HCT116 (cell line): Measurements from ENCODE around the gene RAB19. TPM values are rescaled to one million over a fixed set of nuclear protein-coding genes. Genes with fewer than 3 reads are reported as not detected.

Experiments used
- ATAC-seq: fragments of 200-7000 bp; cut with Tn5 transposase; 2 replicates; pipeline ENCODE4 v1.9.1; 2020; ENCODE audit warnings: mild to moderate bottlenecking, moderate library complexity
- BruUV-seq: library from RNA; stranded (reverse); fragments of 400-500 nt; replicated peaks from 2 replicates; lab custom pipeline; 2021; lab: Mats Ljungman, UMichigan
- CTCF ChIA-PET: fragments of 300-600 bp; sonication (Branson Sonifier 250); formaldehyde crosslinking; loops from one replicate; lab custom pipeline; 2021; ENCODE audit warnings: antibody characterized with exemption; lab: Charles Lee
- POLR2A ChIA-PET: fragments of 300-600, 350-600 bp; sonication (Branson Sonifier 250); formaldehyde crosslinking; loops from one replicate; lab custom pipeline; 2021; ENCODE audit warnings: antibody characterized with exemption; lab: Charles Lee
- RAD21 ChIA-PET, 2 experiments: fragments of 300-600 bp; sonication (Branson Sonifier 250); formaldehyde crosslinking; loops; one replicate each; lab custom pipeline; 2023; ENCODE audit warnings: low total read pairs in 2 of 2; ENCODE audit not compliant: uncharacterized antibody in 2 of 2, unreplicated experiment in 2 of 2, low non-redundant PET in 1 of 2; lab: Charles Lee
- DNase-seq: peaks from one replicate; pipeline ENCODE4 v3.0.0-alpha.2; 2010; ENCODE audit warnings: low read depth, low spot score
- H2AFZ ChIP-seq: fragments of 200-600 bp; shearing (Covaris generic), sonication (generic); 2 replicates; pipeline ENCODE4 v1.6.1; 2017; ENCODE audit warnings: low read depth, mixed run types, mixed read lengths, antibody characterized with exemption, low read length; ENCODE audit not compliant: poor library complexity, severe bottlenecking
- H3K27ac ChIP-seq: 2 replicates; pipeline ENCODE4 v1.5.1; 2012; ENCODE audit warnings: low read depth, low read length
- H3K27me3 ChIP-seq: fragments of 200-600 bp; sonication (generic); 2 replicates; pipeline ENCODE4 v1.6.1; 2016; ENCODE audit warnings: mixed run types, low read length, mixed read lengths; ENCODE audit not compliant: insufficient read depth
- H3K36me3 ChIP-seq, 2 experiments: fragments of 200-500 bp in 1 of 2; fragments of 200-600 bp in 1 of 2; sonication (Bioruptor generic) in 1 of 2; sonication (generic) in 1 of 2; 2 replicates each; pipeline versions ENCODE4 v1.5.1 to v1.6.1; 2014 to 2016; ENCODE audit warnings: low read length in 2 of 2, inconsistent platforms in 1 of 2, mixed read lengths in 1 of 2, mixed run types in 1 of 2; ENCODE audit not compliant: insufficient read depth in 2 of 2, control insufficient read depth in 1 of 2
- H3K4me1 ChIP-seq, 2 experiments: fragments of 200-600 bp in 1 of 2; sonication (generic) in 1 of 2; 2 replicates each; pipeline versions ENCODE4 v1.5.1 to v1.6.1; 2012 to 2017; ENCODE audit warnings: low read length in 2 of 2, inconsistent platforms in 1 of 2, mild to moderate bottlenecking in 1 of 2, mixed read lengths in 1 of 2, mixed run types in 1 of 2, moderate library complexity in 1 of 2; ENCODE audit not compliant: insufficient read depth in 2 of 2, control insufficient read depth in 1 of 2
- H3K4me2 ChIP-seq: fragments of 200-600 bp; sonication (generic); 2 replicates; pipeline ENCODE4 v1.6.1; 2017; ENCODE audit warnings: mixed run types, low read length, mixed read lengths
- H3K4me3 ChIP-seq, 2 experiments: fragments of 200-600 bp in 1 of 2; sonication (generic) in 1 of 2; replicated peaks in 1 of 2; 2 replicates each; pipeline ENCODE4 v1.5.1; 2011 to 2016; ENCODE audit warnings: low read length in 2 of 2, control low read depth in 1 of 2, low read depth in 1 of 2, mild to moderate bottlenecking in 1 of 2, mixed read lengths in 1 of 2, mixed run types in 1 of 2
- H3K79me2 ChIP-seq: fragments of 200-600 bp; sonication (generic); 2 replicates; pipeline ENCODE4 v1.6.1; 2017; ENCODE audit warnings: mild to moderate bottlenecking, mixed run types, low read length, moderate library complexity, mixed read lengths; ENCODE audit not compliant: insufficient read depth
- H3K9ac ChIP-seq: fragments of 200-600 bp; sonication (generic); 2 replicates; pipeline ENCODE4 v1.6.1; 2016; ENCODE audit warnings: low read length, mixed read lengths
- H3K9me2 ChIP-seq: fragments of 200-600 bp; sonication (generic), shearing (Covaris generic); 2 replicates; pipeline ENCODE4 v1.6.1; 2017; ENCODE audit warnings: mixed run types, mild to moderate bottlenecking, moderate library complexity; ENCODE audit not compliant: insufficient read depth
- H3K9me3 ChIP-seq, 2 experiments: fragments of 200-500 bp in 1 of 2; fragments of 200-600 bp in 1 of 2; sonication (Bioruptor generic) in 1 of 2; sonication (generic) in 1 of 2; 2 replicates each; pipeline ENCODE4 v1.6.1; 2014 to 2017; ENCODE audit warnings: low read length in 2 of 2, mixed read lengths in 2 of 2, inconsistent platforms in 1 of 2, low read depth in 1 of 2, mild to moderate bottlenecking in 1 of 2, mixed run types in 1 of 2, moderate library complexity in 1 of 2; ENCODE audit not compliant: control insufficient read depth in 1 of 2, insufficient read depth in 1 of 2
- H4K20me1 ChIP-seq: fragments of 200-600 bp; sonication (generic), shearing (Covaris generic); 2 replicates; pipeline ENCODE4 v1.6.1; 2017; ENCODE audit warnings: mixed run types, mild to moderate bottlenecking, moderate library complexity; ENCODE audit not compliant: insufficient read depth
- CBX3 ChIP-seq: IDR thresholded peaks from 2 replicates; pipeline ENCODE4 v1.6.1; 2012; ENCODE audit warnings: low read depth
- CEBPB ChIP-seq: IDR thresholded peaks from 2 replicates; pipeline ENCODE4 v1.6.1; 2012; ENCODE audit warnings: low read depth
- EGR1 ChIP-seq: IDR thresholded peaks from 2 replicates; pipeline ENCODE4 v1.6.1; 2012; ENCODE audit warnings: low read depth
- ELF1 ChIP-seq: IDR thresholded peaks from 2 replicates; pipeline ENCODE4 v1.6.1; 2012; ENCODE audit warnings: low read depth, borderline replicate concordance
- EZH2phosphoT487 ChIP-seq: fragments of 200-600 bp; IDR thresholded peaks from 2 replicates; pipeline ENCODE4 v1.6.1; 2018; ENCODE audit warnings: antibody characterized with exemption, borderline replicate concordance
- FOSL1 ChIP-seq: IDR thresholded peaks from 2 replicates; pipeline ENCODE4 v1.6.1; 2012; ENCODE audit warnings: low read depth
- JUND ChIP-seq: IDR thresholded peaks from 2 replicates; pipeline ENCODE4 v1.6.1; 2012
- POLR2A ChIP-seq: IDR thresholded peaks from 2 replicates; pipeline ENCODE4 v1.7.0; 2011; ENCODE audit warnings: borderline replicate concordance; ENCODE audit not compliant: insufficient read depth, insufficient read length; ENCODE audit errors: extremely low read depth
- POLR2AphosphoS5 ChIP-seq: IDR thresholded peaks from 2 replicates; pipeline ENCODE4 v1.6.1; 2011; ENCODE audit warnings: mild to moderate bottlenecking, low read depth, low read length, moderate library complexity
- RAD21 ChIP-seq: IDR thresholded peaks from 2 replicates; pipeline ENCODE4 v1.6.1; 2012; ENCODE audit warnings: low read depth, mild to moderate bottlenecking
- SIN3A ChIP-seq: IDR thresholded peaks from 2 replicates; pipeline ENCODE4 v1.6.1; 2012; ENCODE audit warnings: low read depth
- SP1 ChIP-seq: IDR thresholded peaks from 2 replicates; pipeline ENCODE4 v1.6.1; 2012; ENCODE audit warnings: low read depth
- SRF ChIP-seq: IDR thresholded peaks from 2 replicates; pipeline ENCODE4 v1.6.1; 2012; ENCODE audit warnings: low read depth
- YY1 ChIP-seq: IDR thresholded peaks from 2 replicates; pipeline ENCODE4 v1.6.1; 2011; ENCODE audit warnings: low read length, low read depth, moderate library complexity, mild to moderate bottlenecking; ENCODE audit not compliant: insufficient replicate concordance; ENCODE audit errors: extremely low read depth
- ZFX ChIP-seq: fragments of 450-650 bp; IDR thresholded peaks from 2 replicates; pipeline ENCODE4 v1.6.1; 2017
- ZNF274 ChIP-seq: fragments of 200-500 bp; sonication (Bioruptor generic); IDR thresholded peaks from 2 replicates; pipeline ENCODE4 v1.6.1; 2014; ENCODE audit warnings: mild to moderate bottlenecking, low read depth, low read length, inconsistent platforms
- intact Hi-C: fragments of 100-400 bp; cut with micrococcal nuclease; formaldehyde crosslinking; loops from 2 replicates; pipeline ENCODE4 v1.10.0; 2022
- total RNA-seq: library from RNA; stranded (reverse); gene quantifications from one replicate; pipeline ENCODE4 v1.2.1, GENCODE V29; 2021; ENCODE audit not compliant: unreplicated experiment
- TF ChIP-seq, protein P1 (sequence below): IDR thresholded peaks from 2 replicates; pipeline ENCODE4 v1.6.1; 2012
- TF ChIP-seq, protein P2 (sequence below): IDR thresholded peaks from 2 replicates; pipeline ENCODE4 v1.6.1; 2012
- TF ChIP-seq, protein P3 (sequence below): IDR thresholded peaks from 2 replicates; pipeline ENCODE4 v1.6.1; 2012; ENCODE audit warnings: low read depth
- TF ChIP-seq, protein P4 (sequence below), 3 experiments: fragments of 200-600 bp in 1 of 3; sonication (generic) in 1 of 3; IDR thresholded peaks in 2 of 3; conservative IDR thresholded peaks in 1 of 3; 2 replicates each; pipeline ENCODE4 v1.5.1; 2012 to 2017; ENCODE audit warnings: low read depth in 2 of 3, low read length in 2 of 3, antibody characterized with exemption in 1 of 3, borderline replicate concordance in 1 of 3, control low read depth in 1 of 3, mild to moderate bottlenecking in 1 of 3, mixed read lengths in 1 of 3, mixed run types in 1 of 3, moderate library complexity in 1 of 3; ENCODE audit not compliant: insufficient read depth in 1 of 3

RAB19 gene
- total RNA-seq, 1 experiment from 2014 or later = 2.6 TPM

DNA sequence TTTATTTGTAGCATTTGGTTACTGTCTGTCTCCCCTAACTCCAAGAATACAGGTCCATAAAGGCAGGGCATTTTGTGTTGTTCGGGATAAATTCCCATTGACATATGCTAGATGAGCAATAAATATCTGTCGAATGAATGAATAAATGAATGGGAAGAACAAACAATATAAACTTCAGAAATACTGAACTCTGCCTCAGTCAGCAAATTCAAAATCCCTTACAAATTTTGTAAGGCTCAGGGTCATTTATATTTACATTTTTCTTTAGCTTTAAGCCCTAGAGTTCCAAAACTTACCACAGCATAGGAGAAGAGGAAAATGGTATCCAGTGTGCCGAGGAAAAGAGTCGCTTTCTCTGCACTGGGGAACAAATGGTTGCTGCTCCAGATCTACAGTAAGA is 34.6 kb upstream of the RAB19 start:
- no peaks in the 10 kb centered on the region for H3K9me2 ChIP-seq
- DNase-seq (no peak), ATAC-seq (no peak)
- H3K9me3 ChIP-seq = no peaks in the 10 kb centered on the region
- H3K36me3 ChIP-seq = peaks cover 0 to 7% of the 10 kb centered on the region in 2 experiments; a peak in 2 of 4 replicates
- no peak overlapping the region for H3K4me2 ChIP-seq
- H3K79me2 ChIP-seq = peaks cover 3% of the 10 kb centered on the region; the same call in 1 of the 2 replicates
- no peak overlapping the region for H3K9ac ChIP-seq
- no peak overlapping the region for H2AFZ ChIP-seq
- BruUV-seq = no TSS peak
- no peaks in the 10 kb centered on the region for H3K4me1 ChIP-seq
- no peak overlapping the region for H3K4me3 ChIP-seq
- ChIA-PET CTCF (no interaction called here), RAD21 (no interaction called here), POLR2A (no interaction called here)
- TF ChIP-seq SRF = no peak
- TF ChIP-seq FOSL1 = no peak
- TF ChIP-seq, protein P1, sequence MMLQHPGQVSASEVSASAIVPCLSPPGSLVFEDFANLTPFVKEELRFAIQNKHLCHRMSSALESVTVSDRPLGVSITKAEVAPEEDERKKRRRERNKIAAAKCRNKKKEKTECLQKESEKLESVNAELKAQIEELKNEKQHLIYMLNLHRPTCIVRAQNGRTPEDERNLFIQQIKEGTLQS = no peak
- no peak for TF ChIP-seq EGR1
- TF ChIP-seq EZH2phosphoT487 = no peak
- TF ChIP-seq, protein P2, sequence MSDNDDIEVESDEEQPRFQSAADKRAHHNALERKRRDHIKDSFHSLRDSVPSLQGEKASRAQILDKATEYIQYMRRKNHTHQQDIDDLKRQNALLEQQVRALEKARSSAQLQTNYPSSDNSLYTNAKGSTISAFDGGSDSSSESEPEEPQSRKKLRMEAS = no peak
- TF ChIP-seq YY1 = no peak
- TF ChIP-seq SP1 = no peak
- TF ChIP-seq ZNF274 = no peak
- TF ChIP-seq CBX3 = no peak
- TF ChIP-seq CEBPB = no peak
- TF ChIP-seq, protein P3, sequence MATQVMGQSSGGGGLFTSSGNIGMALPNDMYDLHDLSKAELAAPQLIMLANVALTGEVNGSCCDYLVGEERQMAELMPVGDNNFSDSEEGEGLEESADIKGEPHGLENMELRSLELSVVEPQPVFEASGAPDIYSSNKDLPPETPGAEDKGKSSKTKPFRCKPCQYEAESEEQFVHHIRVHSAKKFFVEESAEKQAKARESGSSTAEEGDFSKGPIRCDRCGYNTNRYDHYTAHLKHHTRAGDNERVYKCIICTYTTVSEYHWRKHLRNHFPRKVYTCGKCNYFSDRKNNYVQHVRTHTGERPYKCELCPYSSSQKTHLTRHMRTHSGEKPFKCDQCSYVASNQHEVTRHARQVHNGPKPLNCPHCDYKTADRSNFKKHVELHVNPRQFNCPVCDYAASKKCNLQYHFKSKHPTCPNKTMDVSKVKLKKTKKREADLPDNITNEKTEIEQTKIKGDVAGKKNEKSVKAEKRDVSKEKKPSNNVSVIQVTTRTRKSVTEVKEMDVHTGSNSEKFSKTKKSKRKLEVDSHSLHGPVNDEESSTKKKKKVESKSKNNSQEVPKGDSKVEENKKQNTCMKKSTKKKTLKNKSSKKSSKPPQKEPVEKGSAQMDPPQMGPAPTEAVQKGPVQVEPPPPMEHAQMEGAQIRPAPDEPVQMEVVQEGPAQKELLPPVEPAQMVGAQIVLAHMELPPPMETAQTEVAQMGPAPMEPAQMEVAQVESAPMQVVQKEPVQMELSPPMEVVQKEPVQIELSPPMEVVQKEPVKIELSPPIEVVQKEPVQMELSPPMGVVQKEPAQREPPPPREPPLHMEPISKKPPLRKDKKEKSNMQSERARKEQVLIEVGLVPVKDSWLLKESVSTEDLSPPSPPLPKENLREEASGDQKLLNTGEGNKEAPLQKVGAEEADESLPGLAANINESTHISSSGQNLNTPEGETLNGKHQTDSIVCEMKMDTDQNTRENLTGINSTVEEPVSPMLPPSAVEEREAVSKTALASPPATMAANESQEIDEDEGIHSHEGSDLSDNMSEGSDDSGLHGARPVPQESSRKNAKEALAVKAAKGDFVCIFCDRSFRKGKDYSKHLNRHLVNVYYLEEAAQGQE = no peak
- TF ChIP-seq, protein P4, sequence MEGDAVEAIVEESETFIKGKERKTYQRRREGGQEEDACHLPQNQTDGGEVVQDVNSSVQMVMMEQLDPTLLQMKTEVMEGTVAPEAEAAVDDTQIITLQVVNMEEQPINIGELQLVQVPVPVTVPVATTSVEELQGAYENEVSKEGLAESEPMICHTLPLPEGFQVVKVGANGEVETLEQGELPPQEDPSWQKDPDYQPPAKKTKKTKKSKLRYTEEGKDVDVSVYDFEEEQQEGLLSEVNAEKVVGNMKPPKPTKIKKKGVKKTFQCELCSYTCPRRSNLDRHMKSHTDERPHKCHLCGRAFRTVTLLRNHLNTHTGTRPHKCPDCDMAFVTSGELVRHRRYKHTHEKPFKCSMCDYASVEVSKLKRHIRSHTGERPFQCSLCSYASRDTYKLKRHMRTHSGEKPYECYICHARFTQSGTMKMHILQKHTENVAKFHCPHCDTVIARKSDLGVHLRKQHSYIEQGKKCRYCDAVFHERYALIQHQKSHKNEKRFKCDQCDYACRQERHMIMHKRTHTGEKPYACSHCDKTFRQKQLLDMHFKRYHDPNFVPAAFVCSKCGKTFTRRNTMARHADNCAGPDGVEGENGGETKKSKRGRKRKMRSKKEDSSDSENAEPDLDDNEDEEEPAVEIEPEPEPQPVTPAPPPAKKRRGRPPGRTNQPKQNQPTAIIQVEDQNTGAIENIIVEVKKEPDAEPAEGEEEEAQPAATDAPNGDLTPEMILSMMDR (IDR thresholded peaks at IDR 0.05 in 2 of 3, conservative IDR thresholded peaks at IDR 0.05 in 1 of 3; ENCODE audit: borderline replicate concordance in 1 of 3, insufficient read depth in 1 of 3, low read depth in 2 of 3, low read length in 2 of 3) = no peak
- TF ChIP-seq RAD21 = no peak
- TF ChIP-seq POLR2AphosphoS5 = no peak
- no peak for TF ChIP-seq JUND
- no peak for TF ChIP-seq POLR2A
- TF ChIP-seq ELF1 = no peak
- no peak for TF ChIP-seq SIN3A
- no peak for TF ChIP-seq ZFX
- H3K27me3 ChIP-seq = no peaks in the 10 kb centered on the region
- no peaks in the 10 kb centered on the region for H4K20me1 ChIP-seq
- intact Hi-C loops = no loop called here
- H3K27ac ChIP-seq = no peak overlapping the region
